LNCaP clone FGC (cell line): ENCODE results near the gene CKS2.

ENCODE experiments used
- DNase-seq: peaks from one replicate; pipeline ENCODE4 v3.0.0-alpha.2; 2011; ENCODE audit warnings: low read depth
- H3K4me3 ChIP-seq: 2 replicates; pipeline ENCODE4 v1.5.1; 2011; ENCODE audit warnings: mild to moderate bottlenecking, low read depth, low read length, control low read depth
- TF ChIP-seq, protein P1 (sequence below): IDR thresholded peaks from 2 replicates; pipeline ENCODE4 v1.5.1; 2012; ENCODE audit warnings: mild to moderate bottlenecking; ENCODE audit not compliant: control insufficient read depth, insufficient read depth; ENCODE audit errors: extremely low read depth

The CKS2 gene

DNA sequence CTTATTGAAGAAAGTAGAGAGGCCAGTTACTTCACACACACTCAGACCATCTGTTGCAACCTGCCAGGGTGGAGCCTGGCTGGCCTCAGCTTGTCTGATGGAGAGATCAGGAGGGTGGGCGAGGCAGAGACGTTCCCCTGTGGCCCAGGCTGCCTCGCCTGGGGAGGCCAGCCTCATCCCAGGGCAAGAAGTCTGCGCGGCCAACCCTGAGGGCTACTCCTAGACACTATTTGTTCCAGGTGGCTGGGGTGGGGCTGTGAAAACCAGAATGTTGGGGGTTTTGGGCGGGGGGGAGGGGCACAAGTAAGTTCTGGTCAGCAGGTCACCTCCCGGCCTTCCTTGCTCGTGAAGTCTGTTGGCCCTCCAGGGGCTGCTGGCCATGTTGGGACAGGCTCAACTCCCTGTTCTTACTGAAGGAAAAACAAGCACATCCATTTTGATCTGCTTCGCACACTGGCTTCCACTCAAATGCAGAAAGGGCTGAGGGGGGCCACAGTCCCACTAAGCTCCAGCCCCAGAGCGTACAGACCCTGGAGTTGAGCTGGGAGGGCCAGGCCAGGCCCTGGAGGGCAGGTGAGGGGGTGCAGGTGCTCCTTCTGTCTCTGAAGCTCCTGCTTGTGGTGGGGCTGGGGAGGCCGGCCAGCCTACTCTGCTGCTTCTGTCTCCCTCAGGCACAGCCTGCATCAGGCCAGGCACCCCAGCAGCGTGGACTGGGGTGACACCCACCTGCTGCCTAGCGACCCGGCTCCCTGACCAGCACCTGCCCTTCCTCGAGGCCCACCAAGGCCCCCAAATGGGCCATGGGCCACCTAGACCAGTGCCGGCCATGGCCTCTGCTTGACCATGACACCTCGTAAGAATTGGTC is 53.9 kb downstream of the CKS2 start:
- TF ChIP-seq, protein P1, sequence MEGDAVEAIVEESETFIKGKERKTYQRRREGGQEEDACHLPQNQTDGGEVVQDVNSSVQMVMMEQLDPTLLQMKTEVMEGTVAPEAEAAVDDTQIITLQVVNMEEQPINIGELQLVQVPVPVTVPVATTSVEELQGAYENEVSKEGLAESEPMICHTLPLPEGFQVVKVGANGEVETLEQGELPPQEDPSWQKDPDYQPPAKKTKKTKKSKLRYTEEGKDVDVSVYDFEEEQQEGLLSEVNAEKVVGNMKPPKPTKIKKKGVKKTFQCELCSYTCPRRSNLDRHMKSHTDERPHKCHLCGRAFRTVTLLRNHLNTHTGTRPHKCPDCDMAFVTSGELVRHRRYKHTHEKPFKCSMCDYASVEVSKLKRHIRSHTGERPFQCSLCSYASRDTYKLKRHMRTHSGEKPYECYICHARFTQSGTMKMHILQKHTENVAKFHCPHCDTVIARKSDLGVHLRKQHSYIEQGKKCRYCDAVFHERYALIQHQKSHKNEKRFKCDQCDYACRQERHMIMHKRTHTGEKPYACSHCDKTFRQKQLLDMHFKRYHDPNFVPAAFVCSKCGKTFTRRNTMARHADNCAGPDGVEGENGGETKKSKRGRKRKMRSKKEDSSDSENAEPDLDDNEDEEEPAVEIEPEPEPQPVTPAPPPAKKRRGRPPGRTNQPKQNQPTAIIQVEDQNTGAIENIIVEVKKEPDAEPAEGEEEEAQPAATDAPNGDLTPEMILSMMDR: no peak
- DNase-seq: no peak

DNA sequence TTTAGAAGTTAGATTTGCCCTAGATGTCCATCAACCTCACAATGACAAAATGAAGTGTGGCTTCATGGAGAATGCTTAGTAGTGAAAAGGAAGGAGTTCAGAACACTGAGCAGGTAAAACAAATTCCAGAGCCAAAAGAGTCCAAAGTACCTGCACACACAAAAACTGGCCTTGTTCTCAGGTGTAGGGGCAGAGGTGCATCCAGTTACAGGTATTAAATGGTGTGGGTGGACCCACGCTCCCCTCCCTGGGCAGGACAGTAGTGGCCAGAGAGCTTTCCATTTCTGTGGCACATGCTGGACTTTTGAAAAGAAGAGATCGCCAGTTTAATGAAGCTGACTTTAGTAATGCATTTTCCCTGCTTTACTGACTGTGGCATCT is 54.5 kb downstream of the CKS2 start:
- TF ChIP-seq, protein P1: no peak
- no peak for DNase-seq
- H3K4me3 ChIP-seq: no peak overlapping the region

More for the DNA sequence above, 53.9 kb downstream of the CKS2 start:
- no peak overlapping the region for H3K4me3 ChIP-seq
